Neural progenitor cell (in vitro differentiated cells): Measurements from ENCODE around the gene EPHB1. TPM values are rescaled to one million over a fixed set of nuclear protein-coding genes. Genes with fewer than 3 reads are reported as not detected.

Experiments used
- DNase-seq: peaks from one replicate; pipeline ENCODE4 v3.0.0-alpha.2; 2016; ENCODE audit warnings: low spot score
- H2AFZ ChIP-seq: fragments of 200-600 bp; sonication (generic); replicated peaks from 2 replicates; pipeline ENCODE4 v1.6.1; 2016; ENCODE audit warnings: antibody characterized with exemption
- H3F3A ChIP-seq: fragments of 200-600 bp; sonication (generic); 2 replicates; pipeline ENCODE4 v1.6.1; 2016; ENCODE audit warnings: antibody characterized with exemption, low read depth
- H3K27ac ChIP-seq: fragments of 200-600 bp; sonication (generic); 2 replicates; pipeline ENCODE4 v1.5.1; 2016; ENCODE audit warnings: mild to moderate bottlenecking
- H3K27me3 ChIP-seq: fragments of 200-600 bp; sonication (generic); 2 replicates; pipeline ENCODE4 v1.6.1; 2016; ENCODE audit warnings: mild to moderate bottlenecking, moderate library complexity
- H3K36me3 ChIP-seq: fragments of 200-600 bp; sonication (generic); 2 replicates; pipeline ENCODE4 v1.5.1; 2016
- H3K4me1 ChIP-seq: fragments of 200-600 bp; sonication (generic); 2 replicates; pipeline ENCODE4 v1.6.1; 2016; ENCODE audit warnings: mixed run types
- H3K4me2 ChIP-seq: fragments of 200-600 bp; sonication (generic); 2 replicates; pipeline ENCODE4 v1.6.1; 2016
- H3K4me3 ChIP-seq: fragments of 200-600 bp; sonication (generic); 2 replicates; pipeline ENCODE4 v1.5.1; 2016
- H3K79me2 ChIP-seq: fragments of 200-600 bp; sonication (generic); 2 replicates; pipeline ENCODE4 v1.6.1; 2016; ENCODE audit warnings: low read depth
- H3K9ac ChIP-seq: fragments of 200-600 bp; sonication (generic); 2 replicates; pipeline ENCODE4 v1.6.1; 2016
- H3K9me3 ChIP-seq: fragments of 200-600 bp; sonication (generic); 2 replicates; pipeline ENCODE4 v1.5.1; 2016; ENCODE audit warnings: low read depth
- H4K20me1 ChIP-seq: fragments of 200-600 bp; sonication (generic); 2 replicates; pipeline ENCODE4 v1.6.1; 2016; ENCODE audit warnings: low read depth
- H3K27ac Mint-ChIP-seq: 3 replicates; pipeline ENCODE4 v1.8.0; 2021; ENCODE audit warnings: mixed read lengths
- H3K27me3 Mint-ChIP-seq: 2 replicates; pipeline ENCODE4 v1.8.0; 2022; ENCODE audit warnings: low read depth, mild to moderate bottlenecking, inconsistent platforms, moderate library complexity, mixed read lengths; ENCODE audit not compliant: insufficient read depth
- H3K36me3 Mint-ChIP-seq: 3 replicates; pipeline ENCODE4 v1.8.0; 2021; ENCODE audit warnings: mixed read lengths
- H3K4me1 Mint-ChIP-seq: 3 replicates; pipeline ENCODE4 v1.8.0; 2021; ENCODE audit warnings: mixed read lengths
- H3K4me3 Mint-ChIP-seq: 3 replicates; pipeline ENCODE4 v1.8.0; 2021; ENCODE audit warnings: mild to moderate bottlenecking, moderate library complexity, mixed read lengths
- H3K9me3 Mint-ChIP-seq: 3 replicates; pipeline ENCODE4 v1.8.0; 2020; ENCODE audit warnings: mixed read lengths
- CTCF ChIP-seq: fragments of 200-600 bp; sonication (generic); IDR thresholded peaks from 2 replicates; pipeline ENCODE4 v1.5.1; 2017; ENCODE audit warnings: antibody characterized with exemption, mild to moderate bottlenecking
- EZH2 ChIP-seq: fragments of 200-600 bp; sonication (generic); IDR thresholded peaks from 2 replicates; pipeline ENCODE4 v1.6.1; 2017; ENCODE audit warnings: antibody characterized with exemption, mild to moderate bottlenecking, moderate library complexity
- EZH2phosphoT487 ChIP-seq: fragments of 200-600 bp; sonication (generic); IDR thresholded peaks from 2 replicates; pipeline ENCODE4 v1.6.1; 2017; ENCODE audit warnings: antibody characterized with exemption
- total RNA-seq: library from RNA; depleted of rRNA; stranded (reverse); fragments of >200 nt; gene quantifications from 2 replicates; pipeline ENCODE4 v1.2.3, GENCODE V29; 2015; ENCODE audit warnings: low replicate concordance

The EPHB1 gene
- total RNA-seq, 1 donor from 2014 or later, result 9.1 TPM

DNA sequence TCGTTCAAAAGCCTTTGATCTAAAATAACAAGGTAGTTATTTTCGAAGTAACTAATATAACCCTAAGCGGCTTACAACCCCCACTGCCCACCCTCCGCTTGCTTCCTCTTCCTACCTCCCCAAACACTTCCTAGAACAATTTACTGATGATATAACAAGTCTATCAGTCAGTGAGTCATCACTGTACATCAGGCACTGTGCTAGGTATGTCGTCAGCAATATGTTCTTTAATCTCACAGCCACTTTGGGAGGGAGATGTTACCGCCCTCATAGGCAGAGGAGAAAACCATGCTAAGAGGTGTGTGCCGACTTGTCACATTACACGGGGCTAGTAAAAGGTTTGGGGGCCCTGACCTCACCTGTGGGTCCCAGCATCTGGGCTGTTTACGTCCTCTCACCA is 381.8 kb downstream of the EPHB1 start:
- H3K27ac Mint-ChIP-seq, result no peak overlapping the region
- TF ChIP-seq EZH2 (no peak), CTCF (no peak), EZH2phosphoT487 (no peak)
- H3K4me1 Mint-ChIP-seq, result no peaks in the 10 kb centered on the region

GRCh38 chr3:135178566-135178965 is 383.5 kb downstream of the EPHB1 start:
- Histone ChIP-seq H3K9me3 (no peaks in the 10 kb centered on the region), H3K36me3 (no peaks in the 10 kb centered on the region), H4K20me1 (no peaks in the 10 kb centered on the region), H3K4me3 (no peak overlapping the region), H3K4me1 (no peaks in the 10 kb centered on the region), H2AFZ (no peak overlapping the region), H3K9ac (no peak overlapping the region), H3K27me3 (no peaks in the 10 kb centered on the region), H3F3A (no peaks in the 10 kb centered on the region), H3K79me2 (no peaks in the 10 kb centered on the region), H3K27ac (no peak overlapping the region), H3K4me2 (no peak overlapping the region)
- H3K4me3 Mint-ChIP-seq, result no peak overlapping the region
- DNase-seq, result no peak
- H3K27me3 Mint-ChIP-seq, result peaks cover 2% of the 10 kb centered on the region
- TF ChIP-seq EZH2phosphoT487 (no peak), EZH2 (no peak), CTCF (no peak)
- no peaks in the 10 kb centered on the region for H3K36me3 Mint-ChIP-seq
- H3K9me3 Mint-ChIP-seq, result no peaks in the 10 kb centered on the region
- no peak overlapping the region for H3K27ac Mint-ChIP-seq
- H3K4me1 Mint-ChIP-seq, result peaks cover 6% of the 10 kb centered on the region

More for the DNA sequence above, 381.8 kb downstream of the EPHB1 start:
- no peaks in the 10 kb centered on the region for H3K79me2 ChIP-seq
- Mint-ChIP-seq H3K9me3 (no peaks in the 10 kb centered on the region), H3K36me3 (peaks cover 2% of the 10 kb centered on the region), H3K4me3 (no peak overlapping the region), H3K27me3 (peaks cover 2% of the 10 kb centered on the region)
- H3F3A ChIP-seq, result no peaks in the 10 kb centered on the region
- H3K27ac ChIP-seq, result no peak overlapping the region
- H2AFZ ChIP-seq, result no peak overlapping the region
- no peaks in the 10 kb centered on the region for H3K4me1 ChIP-seq
- no peak overlapping the region for H3K9ac ChIP-seq
- no peaks in the 10 kb centered on the region for H3K9me3 ChIP-seq
- no peaks in the 10 kb centered on the region for H4K20me1 ChIP-seq
- DNase-seq, result no peak
- H3K4me2 ChIP-seq, result no peak overlapping the region
- no peaks in the 10 kb centered on the region for H3K36me3 ChIP-seq
- no peak overlapping the region for H3K4me3 ChIP-seq
- no peaks in the 10 kb centered on the region for H3K27me3 ChIP-seq

DNA sequence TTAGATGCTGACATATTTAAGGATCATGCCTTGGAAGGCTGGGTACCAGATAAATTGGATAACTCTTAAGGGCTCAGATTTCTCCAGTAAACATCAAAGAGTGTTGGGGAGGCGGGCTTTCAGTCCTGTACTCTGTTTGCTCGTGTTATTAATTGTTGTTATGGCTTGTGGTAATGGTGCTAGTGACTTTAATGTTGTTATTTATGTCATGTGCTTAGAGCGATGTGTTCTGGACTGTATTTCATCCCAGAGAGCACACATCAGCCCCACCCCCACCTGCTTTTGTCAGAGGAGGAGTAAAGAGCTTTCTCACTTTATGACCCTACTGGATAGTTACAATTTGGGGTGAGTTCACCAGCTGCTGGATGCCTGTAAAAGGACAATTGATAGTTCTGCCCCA is 386.3 kb downstream of the EPHB1 start:
- no peak overlapping the region for H3K4me3 Mint-ChIP-seq
- H3K4me1 Mint-ChIP-seq, result peaks cover 8% of the 10 kb centered on the region
- no peaks in the 10 kb centered on the region for H3K9me3 Mint-ChIP-seq
- Histone ChIP-seq H3K9ac (no peak overlapping the region), H3K4me3 (no peak overlapping the region), H4K20me1 (no peaks in the 10 kb centered on the region), H3K27ac (no peak overlapping the region), H3K9me3 (no peaks in the 10 kb centered on the region), H3F3A (no peaks in the 10 kb centered on the region), H3K36me3 (no peaks in the 10 kb centered on the region), H3K4me2 (no peak overlapping the region), H3K27me3 (no peaks in the 10 kb centered on the region), H2AFZ (no peak overlapping the region), H3K79me2 (no peaks in the 10 kb centered on the region), H3K4me1 (no peaks in the 10 kb centered on the region)
- DNase-seq, result no peak
- no peak overlapping the region for H3K27ac Mint-ChIP-seq
- TF ChIP-seq EZH2phosphoT487, result no peak
- TF ChIP-seq CTCF, result no peak
- no peak for TF ChIP-seq EZH2
- H3K27me3 Mint-ChIP-seq, result peaks cover 2% of the 10 kb centered on the region
- H3K36me3 Mint-ChIP-seq, result no peaks in the 10 kb centered on the region
